ENCODE results near the gene PRM1.

Gene PRM1

DNA sequence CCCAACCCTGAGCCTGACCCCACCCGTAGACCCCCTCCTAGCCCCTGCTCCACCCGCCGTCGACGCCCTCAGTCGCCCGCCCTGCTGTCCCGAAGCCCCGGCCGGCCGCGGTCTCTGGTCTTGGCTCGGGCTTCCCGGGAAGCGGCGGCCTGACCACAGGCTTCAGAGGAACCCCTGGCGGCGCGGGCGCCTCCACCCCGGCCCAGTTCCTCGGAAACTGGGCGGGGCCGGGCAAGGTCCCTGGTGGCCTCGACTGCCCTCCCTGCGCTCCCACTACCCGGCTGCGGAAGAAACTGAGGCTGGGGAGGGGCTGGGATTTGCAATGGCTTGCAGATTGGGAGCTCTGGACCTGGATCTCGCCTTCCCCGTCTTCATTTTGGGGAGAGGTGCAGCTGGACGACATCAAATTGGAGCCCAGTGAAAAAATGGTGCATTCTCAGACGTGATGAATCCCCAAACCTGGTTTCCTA is 24.4 kb downstream of the PRM1 start:
- DNase-seq (no peak), ATAC-seq (no peak)
- peaks cover 12% of the 10 kb centered on the region for H3K27me3 Mint-ChIP-seq
- no peaks in the 10 kb centered on the region for H3K9me3 Mint-ChIP-seq
- peak overlapping the region; percentile 94 to 96 for H3K4me3 Mint-ChIP-seq
- peaks cover 55% of the 10 kb centered on the region for H3K4me1 Mint-ChIP-seq
- peak overlapping the region; percentile 99 for H3K27ac Mint-ChIP-seq

DNA sequence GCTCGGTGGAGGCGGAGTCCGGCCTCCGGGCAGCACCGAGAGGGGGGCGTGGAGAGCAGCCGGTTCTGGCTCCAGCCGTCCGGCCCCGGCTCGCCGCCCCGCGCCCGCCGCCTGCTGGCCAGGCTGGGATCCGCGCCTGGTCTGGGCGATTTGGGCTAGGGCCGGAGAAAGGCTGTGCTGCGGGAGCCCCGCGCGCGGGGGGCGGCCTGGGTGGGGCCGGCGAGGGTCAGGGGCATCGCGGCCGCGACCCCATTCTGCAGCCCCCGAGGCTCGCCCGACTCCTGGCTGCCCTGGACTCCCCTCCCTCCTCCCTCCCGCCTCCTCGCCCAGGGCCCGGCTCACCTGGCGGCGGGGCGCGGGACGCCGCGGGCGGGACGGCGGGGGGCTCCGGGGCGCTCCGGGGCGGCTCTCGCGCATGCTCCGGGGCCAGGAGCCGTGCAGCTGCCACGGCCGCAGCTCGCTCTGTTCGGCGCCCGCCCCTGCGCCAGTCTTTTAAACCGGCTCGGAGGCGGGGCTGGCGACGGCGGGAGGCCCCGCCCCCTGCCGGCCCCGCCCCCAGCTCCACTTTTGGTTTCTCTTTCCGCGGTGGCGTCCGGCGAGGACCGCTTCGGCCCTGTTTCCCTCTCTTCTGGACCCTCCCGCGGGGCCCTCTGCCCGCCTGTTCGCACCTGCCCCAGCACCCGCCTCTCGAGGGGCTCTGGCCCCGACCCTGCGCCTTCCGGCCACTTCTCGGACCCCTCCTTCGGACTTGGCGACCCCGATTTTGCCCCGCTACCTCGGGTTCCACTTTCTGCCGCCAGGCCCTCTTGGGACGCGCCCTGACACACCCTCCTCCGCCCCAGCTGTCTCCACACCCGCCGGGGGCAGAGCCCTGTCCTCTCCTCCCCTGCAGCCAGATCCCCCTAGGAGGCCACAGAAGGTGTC is 25.1 kb downstream of the PRM1 start, which contains the start of gene SOCS1:
Gene SOCS1 (minus strand): TSS at position 468 of the 924 bp plus-strand sequence. CDS start 726 bp downstream, outside the sequence.
- peak; percentile 92 to 96 for DNase-seq
- peak; percentile 63 for ATAC-seq
- Mint-ChIP-seq H3K9me3 (no peaks in the 10 kb centered on the region), H3K27me3 (peaks cover 12% of the 10 kb centered on the region), H3K4me1 (peaks cover 61% of the 10 kb centered on the region), H3K27ac (peak within 1 kb of the TSS; percentile 99), H3K4me3 (peak within 1 kb of the TSS; percentile 94 to 99)

DNA sequence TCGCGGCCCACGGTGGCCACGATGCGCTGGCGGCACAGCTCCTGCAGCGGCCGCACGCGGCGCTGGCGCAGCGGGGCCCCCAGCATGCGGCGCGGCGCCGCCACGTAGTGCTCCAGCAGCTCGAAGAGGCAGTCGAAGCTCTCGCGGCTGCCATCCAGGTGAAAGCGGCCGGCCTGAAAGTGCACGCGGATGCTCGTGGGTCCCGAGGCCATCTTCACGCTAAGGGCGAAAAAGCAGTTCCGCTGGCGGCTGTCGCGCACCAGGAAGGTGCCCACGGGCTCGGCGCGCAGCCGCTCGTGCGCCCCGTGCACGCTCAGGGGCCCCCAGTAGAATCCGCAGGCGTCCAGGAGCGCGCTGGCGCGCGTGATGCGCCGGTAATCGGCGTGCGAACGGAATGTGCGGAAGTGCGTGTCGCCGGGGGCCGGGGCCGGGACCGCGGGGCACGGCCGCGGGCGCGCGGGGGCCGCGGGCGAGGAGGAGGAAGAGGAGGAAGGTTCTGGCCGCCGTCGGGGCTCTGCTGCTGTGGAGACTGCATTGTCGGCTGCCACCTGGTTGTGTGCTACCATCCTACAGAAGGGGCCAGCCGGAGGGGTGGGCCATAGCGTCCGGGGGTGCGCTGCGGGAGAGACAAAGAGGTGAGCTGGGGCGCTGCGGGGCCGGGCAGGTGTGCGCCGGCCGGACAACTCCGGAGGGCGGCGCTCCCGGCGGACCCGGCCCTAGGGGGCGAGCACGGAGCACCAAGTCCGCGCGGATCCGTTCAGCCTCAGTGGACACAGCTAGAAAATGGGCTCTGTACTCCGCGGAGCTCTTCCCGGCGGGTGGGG is 26.0 kb downstream of the PRM1 start:
- DNase-seq (peak; percentile 73 to 76), ATAC-seq (peak; percentile 1)
- peak overlapping the region; percentile 92 to 99 for H3K4me3 Mint-ChIP-seq
- peaks cover 9% of the 10 kb centered on the region for H3K27me3 Mint-ChIP-seq
- H3K27ac Mint-ChIP-seq, result peak overlapping the region; percentile 96 to 98
- H3K4me1 Mint-ChIP-seq, result peaks cover 68% of the 10 kb centered on the region
- no peaks in the 10 kb centered on the region for H3K9me3 Mint-ChIP-seq

DNA sequence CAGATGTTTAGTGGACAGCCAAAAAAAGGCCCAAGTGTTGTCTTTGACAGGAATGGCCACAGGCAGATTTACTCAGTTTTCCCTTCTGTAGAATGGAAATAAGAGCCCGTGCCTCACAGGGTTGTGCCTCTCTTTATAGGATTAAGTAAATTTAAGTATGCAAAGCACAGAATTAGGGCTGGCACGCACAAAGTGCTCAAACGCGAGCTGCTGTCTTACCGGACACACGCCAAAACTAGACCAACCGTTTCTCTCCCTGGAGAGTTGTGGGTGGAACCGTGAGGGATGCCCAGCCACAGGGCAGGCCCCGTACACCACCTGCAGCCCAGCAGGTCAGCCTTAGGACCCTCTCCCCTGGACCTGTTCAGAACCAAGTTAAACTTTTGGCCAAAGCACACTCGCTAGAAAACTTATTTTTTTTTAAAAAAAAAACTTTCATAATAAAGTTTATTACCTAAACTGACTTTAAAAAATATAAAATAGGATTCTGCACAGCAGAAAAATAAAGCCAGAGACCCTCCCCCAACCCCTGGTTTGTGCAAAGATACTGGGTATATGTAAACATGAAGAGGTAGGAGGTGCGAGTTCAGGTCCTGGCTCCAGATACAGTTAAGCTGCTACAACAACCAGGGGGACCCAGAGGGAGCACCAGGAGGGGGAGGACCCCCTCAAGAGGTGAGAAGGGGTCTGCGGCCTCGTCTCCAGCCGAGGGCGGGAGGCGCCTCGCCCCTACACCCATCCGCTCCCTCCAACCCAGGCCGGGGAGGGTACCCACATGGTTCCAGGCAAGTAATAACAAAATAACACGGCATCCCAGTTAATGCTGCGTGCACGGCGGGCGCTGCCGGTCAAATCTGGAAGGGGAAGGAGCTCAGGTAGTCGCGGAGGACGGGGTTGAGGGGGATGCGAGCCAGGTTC is 26.9 kb downstream of the PRM1 start:
- DNase-seq (peak in 1 of 2 donors; percentile 30), ATAC-seq (no peak)
- Mint-ChIP-seq H3K4me1 (peaks cover 66% of the 10 kb centered on the region), H3K27me3 (no peaks in the 10 kb centered on the region), H3K4me3 (peak overlapping the region; percentile 92 to 99), H3K27ac (peak overlapping the region; percentile 96 to 98), H3K9me3 (no peaks in the 10 kb centered on the region)

DNA sequence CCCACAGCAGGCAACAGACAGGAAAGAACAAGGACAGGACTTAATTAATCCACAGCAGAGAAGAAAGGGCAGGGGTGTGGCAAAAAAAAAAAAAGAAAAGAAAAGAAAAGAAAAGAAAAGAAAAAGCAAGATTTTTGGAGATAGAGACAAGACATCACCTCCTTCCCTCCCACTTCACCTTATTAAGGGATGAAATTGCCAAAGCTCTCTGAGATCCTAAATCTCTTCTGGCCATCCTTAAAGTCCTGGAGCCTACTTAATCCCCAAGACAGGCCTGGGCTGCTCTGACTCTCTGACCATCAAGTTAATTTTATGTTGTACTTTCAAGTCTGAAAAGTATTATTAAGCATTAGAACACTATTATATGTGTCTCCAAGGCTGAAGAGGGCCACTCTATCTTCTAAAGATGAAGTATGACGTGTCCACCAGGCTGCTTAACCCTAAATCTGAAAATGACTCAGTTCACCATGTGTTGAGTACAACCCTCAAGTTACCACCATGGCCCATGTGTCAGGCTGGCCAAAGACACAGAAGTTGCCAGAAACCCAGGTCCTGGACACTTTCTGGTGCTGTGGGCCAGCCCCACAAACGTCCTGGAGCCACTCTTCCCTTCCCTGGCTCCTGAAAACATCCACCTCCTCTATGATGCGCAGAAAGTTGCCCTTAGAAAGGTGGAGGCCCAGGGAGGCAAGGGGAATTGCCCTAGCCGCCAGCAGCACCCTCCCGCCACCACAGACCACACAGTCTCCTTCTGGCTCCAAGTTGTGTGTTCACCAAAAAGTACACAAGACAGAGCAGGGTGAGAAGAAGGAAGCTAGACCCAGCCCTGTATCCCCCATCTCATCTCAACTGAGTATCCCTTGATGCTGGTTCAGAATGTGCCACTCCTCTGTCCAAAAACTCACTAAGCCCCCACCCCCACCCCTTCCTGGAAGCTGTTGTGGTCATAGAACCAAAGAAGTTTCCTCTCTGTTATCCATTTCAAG is 27.8 kb downstream of the PRM1 start:
- peaks cover 62% of the 10 kb centered on the region for H3K4me1 Mint-ChIP-seq
- ATAC-seq (peak; percentile 61), DNase-seq (peak; percentile 79 to 88)
- H3K27me3 Mint-ChIP-seq, result no peaks in the 10 kb centered on the region
- H3K9me3 Mint-ChIP-seq, result no peaks in the 10 kb centered on the region
- peak overlapping the region; percentile 96 to 98 for H3K27ac Mint-ChIP-seq
- H3K4me3 Mint-ChIP-seq, result peak overlapping the region; percentile 92 to 99

DNA sequence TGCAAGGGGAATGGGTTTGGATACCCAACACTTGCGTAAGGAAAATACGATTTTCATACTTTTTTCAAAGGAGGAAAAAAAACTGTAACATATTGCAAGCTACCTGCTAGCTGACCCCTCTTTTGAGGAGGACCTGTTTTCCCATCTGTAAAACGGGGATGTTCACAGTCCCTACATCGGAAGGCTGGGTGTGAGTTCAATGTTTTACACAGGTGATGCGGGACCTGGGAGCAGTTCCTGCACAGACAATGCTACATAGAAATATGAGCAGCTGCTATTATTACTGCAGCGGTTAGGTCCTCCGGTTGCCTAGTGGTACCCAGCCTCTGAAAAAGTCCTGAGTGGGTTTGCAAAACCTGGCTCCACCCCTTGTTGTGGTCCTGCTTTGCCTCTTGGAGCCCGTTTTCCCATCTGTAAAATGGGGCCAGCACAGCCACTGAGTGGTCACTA is 28.6 kb downstream of the PRM1 start:
- Mint-ChIP-seq H3K27me3 (no peaks in the 10 kb centered on the region), H3K27ac (peak overlapping the region; percentile 98 to 99), H3K4me1 (peaks cover 62% of the 10 kb centered on the region), H3K9me3 (no peaks in the 10 kb centered on the region), H3K4me3 (peak overlapping the region; percentile 92 to 99)
- ATAC-seq (no peak), DNase-seq (peak in 1 of 2 donors; percentile 50)

DNA sequence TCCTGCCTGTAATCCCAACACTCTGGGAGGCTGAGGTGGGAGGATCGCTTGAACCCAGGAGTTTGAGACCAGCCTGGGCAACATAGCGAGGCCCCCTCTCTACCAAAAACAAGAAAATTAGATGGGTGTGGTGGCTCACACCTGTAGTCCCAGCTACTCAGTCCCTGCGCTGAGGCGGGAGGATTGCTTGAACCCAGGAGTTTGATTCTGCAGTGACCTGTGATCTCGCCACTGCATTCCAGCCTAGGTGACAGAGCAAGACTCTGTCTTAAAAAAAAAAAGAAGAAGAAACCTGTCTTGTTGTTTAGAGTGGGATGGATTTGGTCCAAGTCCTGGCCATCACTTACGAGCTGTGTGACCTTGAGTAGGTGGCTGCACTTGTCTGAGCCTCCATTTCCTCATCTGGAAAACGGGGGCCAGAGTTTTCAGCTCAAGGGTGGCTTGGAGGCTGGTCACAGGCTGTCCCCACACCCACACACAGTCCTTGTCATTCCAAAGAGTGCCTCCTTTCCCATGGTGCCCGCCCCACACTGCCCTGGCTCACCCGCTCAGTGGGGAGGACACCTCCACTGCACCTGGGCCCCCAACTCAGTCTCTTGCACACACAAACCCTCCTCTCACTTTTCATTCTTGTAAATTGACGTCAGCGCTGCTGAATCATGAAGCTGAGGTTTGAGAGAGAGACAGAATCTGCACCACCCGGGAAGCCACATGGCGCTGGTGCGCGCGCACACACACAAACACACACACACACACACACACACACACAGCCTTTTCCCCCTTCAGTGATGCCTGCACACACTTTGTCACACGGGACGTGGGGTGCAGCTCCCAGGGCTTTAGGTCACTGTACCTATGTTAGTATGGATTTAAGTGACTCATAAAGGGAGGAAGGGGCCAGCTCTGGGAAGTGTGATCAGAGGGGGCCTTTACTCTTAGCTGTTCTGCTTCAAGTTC is 29.3 kb downstream of the PRM1 start:
- Mint-ChIP-seq H3K27me3 (no peaks in the 10 kb centered on the region), H3K4me3 (peak overlapping the region; percentile 92 to 99), H3K4me1 (peaks cover 62% of the 10 kb centered on the region), H3K9me3 (no peaks in the 10 kb centered on the region), H3K27ac (peak overlapping the region; percentile 92 to 99)
- peak; percentile 41 for ATAC-seq
- peak; percentile 71 to 88 for DNase-seq

DNA sequence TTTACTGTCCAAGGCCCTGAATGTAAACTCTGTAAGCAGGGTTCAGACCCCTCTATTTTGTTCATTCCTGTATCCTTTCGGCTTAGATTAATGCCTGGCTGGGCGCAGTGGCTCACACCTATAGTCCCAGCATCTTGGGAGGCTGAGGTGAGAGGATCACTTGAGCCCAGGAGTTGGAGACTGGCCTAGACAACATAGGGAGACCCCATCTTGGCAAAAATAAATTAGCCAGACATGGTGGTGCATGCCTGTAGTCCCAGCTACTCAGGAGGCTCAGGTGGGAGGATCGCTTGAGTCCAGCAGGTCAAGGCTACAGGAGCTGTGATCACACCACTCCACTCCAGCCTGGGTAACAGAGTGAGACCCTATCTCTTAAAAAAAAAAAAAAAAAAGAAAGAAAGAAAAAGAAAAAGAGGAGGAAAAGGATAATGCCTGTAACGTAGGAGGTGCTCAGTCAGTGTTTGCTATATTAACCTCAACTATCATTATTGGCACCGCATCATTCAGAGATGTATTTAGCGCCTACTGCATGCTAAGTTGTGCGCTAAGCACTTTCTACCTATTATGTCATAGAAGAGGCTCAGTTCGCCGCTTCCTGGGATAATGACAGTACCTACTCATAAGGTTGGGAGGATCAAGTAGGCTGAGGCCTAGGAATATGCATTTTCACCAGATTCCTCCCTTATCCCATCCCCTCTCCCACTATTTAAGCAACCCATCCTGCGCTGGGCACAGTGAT is 30.2 kb downstream of the PRM1 start:
- no peak for DNase-seq
- Mint-ChIP-seq H3K9me3 (no peaks in the 10 kb centered on the region), H3K27ac (peak overlapping the region in 1 of 2 donors; percentile 99), H3K4me3 (peak overlapping the region; percentile 92 to 99), H3K4me1 (peaks cover 68% of the 10 kb centered on the region), H3K27me3 (no peaks in the 10 kb centered on the region)
- ATAC-seq, result no peak

DNA sequence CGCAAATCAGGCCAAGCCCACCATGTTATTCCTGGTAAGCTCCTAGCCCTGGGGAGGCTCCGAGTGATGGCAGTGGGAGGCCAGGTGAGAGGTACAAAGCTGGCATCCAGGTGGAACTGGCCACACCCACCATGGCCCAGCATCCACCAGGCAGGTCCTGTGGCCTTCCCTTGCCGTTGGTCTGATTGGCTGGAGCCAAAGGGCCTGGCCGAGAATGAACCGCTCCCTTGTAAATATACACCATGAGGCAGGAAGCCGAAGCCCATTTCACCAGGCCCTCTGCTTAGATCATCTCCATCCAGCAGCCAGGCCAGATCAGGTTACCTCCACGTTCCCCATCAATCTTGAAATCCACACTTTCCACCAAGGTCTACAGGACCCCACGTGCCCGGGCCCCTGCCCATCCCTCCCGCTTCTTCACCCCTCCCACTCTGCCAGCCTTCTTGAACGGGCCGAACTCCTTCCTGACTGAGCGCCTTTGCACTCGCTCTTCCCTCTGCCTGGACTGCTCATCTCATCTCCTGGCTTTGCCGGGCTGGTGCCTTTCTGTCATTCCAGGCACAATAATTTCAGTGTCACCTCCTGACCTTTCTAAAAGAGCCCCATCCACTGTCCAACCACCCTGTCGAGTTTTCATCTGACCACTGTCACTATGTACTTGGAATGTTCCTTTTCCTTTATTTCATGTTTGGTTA is 30.9 kb downstream of the PRM1 start:
- peaks cover 76% of the 10 kb centered on the region for H3K4me1 Mint-ChIP-seq
- no peak for ATAC-seq
- no peaks in the 10 kb centered on the region for H3K9me3 Mint-ChIP-seq
- no peaks in the 10 kb centered on the region for H3K27me3 Mint-ChIP-seq
- peak in 1 of 2 donors; percentile 30 for DNase-seq
- H3K4me3 Mint-ChIP-seq, result no peak overlapping the region
- peak overlapping the region in 1 of 2 donors; percentile 20 for H3K27ac Mint-ChIP-seq

DNA sequence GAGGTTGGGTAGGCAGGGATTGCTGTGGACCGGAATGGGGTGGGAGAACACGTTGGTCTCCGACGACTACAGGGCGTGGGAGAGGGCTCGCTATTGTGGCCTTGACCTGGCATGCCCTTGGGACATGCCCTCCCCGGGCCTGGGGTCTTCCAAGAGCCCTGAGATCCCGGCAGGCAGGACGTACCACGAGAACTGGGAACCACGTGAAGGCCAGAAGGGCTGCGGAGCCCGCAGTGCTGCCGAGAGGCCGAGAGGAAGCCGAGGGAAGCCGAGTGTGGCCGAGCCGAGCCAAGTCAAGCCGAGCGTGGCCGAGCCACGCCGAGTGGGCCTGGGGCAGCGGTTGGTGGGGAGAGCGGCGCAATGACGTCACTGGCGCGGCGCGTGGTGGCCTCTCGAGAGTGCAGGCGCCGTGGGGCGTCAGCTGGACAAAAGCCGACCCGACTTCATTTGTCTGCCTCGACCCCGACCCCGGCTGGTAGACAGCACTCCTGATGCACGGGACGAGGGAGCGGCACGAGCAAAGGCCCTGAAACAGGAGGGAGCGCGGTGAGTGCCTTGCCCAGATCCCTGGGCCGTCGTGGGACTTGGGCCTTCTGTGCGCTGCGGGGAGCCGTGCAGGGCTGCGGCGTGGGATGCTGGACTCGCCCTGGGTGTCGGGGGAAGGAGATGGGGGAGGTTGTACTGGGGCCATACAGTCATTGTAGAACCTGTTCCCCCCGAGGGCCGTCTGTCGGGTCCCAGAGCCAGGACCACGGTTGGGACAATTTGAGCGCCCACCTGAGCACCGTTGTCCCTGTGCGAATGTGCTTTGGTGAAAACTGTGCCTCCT is 31.7 kb downstream of the PRM1 start:
- ATAC-seq (no peak), DNase-seq (peak in 1 of 2 donors; percentile 36)
- Mint-ChIP-seq H3K4me3 (no peak overlapping the region), H3K9me3 (no peaks in the 10 kb centered on the region), H3K27ac (peak overlapping the region in 1 of 2 donors; percentile 55), H3K27me3 (no peaks in the 10 kb centered on the region), H3K4me1 (peaks cover 79% of the 10 kb centered on the region)

DNA sequence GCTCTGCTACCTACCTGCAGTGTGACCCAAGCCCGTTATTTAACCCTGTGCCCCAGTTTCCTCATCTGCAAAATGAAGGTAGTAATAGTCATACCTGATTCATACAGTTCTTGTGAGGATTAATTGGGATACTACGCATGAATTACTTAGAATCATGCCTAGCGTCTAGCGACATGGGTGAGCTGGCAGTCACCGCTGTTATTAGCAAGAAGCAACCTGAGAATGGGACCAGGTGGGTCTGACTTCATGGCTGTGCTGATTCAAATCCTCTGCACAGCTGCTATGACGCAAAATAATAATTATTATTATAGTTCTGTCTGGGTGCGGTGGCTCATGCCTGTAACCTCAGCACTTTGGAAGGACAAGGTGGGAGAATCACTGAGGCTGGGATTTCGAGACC is 33.0 kb downstream of the PRM1 start:
- Mint-ChIP-seq H3K4me1 (peaks cover 74% of the 10 kb centered on the region), H3K27me3 (no peaks in the 10 kb centered on the region), H3K4me3 (no peak overlapping the region), H3K9me3 (no peaks in the 10 kb centered on the region), H3K27ac (no peak overlapping the region)
- ATAC-seq (no peak), DNase-seq (no peak)
